ENCODE results near the gene TFDP1.

Gene TFDP1

GRCh38 chr13:113634279-113635047 is 49.9 kb downstream of the TFDP1 start:
- H3K4me3 ChIP-seq (ENCODE audit: low read depth, low read length), result no peak overlapping the region
- no peak for DNase-seq (ENCODE audit: low read depth)
- TF ChIP-seq, protein P1, sequence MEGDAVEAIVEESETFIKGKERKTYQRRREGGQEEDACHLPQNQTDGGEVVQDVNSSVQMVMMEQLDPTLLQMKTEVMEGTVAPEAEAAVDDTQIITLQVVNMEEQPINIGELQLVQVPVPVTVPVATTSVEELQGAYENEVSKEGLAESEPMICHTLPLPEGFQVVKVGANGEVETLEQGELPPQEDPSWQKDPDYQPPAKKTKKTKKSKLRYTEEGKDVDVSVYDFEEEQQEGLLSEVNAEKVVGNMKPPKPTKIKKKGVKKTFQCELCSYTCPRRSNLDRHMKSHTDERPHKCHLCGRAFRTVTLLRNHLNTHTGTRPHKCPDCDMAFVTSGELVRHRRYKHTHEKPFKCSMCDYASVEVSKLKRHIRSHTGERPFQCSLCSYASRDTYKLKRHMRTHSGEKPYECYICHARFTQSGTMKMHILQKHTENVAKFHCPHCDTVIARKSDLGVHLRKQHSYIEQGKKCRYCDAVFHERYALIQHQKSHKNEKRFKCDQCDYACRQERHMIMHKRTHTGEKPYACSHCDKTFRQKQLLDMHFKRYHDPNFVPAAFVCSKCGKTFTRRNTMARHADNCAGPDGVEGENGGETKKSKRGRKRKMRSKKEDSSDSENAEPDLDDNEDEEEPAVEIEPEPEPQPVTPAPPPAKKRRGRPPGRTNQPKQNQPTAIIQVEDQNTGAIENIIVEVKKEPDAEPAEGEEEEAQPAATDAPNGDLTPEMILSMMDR (conservative IDR thresholded peaks at IDR 0.05; ENCODE audit: low read depth, low read length), result no peak

GRCh38 chr13:113635048-113635420 is 50.5 kb downstream of the TFDP1 start:
- TF ChIP-seq, protein P1 (conservative IDR thresholded peaks at IDR 0.05; ENCODE audit: low read depth, low read length), result no peak
- DNase-seq (ENCODE audit: low read depth), result no peak
- H3K4me3 ChIP-seq (ENCODE audit: low read depth, low read length), result no peak overlapping the region

- no peak for DNase-seq (ENCODE audit: low read depth)
- TF ChIP-seq, protein P1 (conservative IDR thresholded peaks at IDR 0.05; ENCODE audit: low read depth, low read length), result no peak
- no peak overlapping the region for H3K4me3 ChIP-seq (ENCODE audit: low read depth, low read length)
Measured at GRCh38 chr13:113635709-113636108, 51.2 kb downstream of the TFDP1 start.

GRCh38 chr13:113636266-113636963 is 51.9 kb downstream of the TFDP1 start:
- TF ChIP-seq, protein P1 (conservative IDR thresholded peaks at IDR 0.05; ENCODE audit: low read depth, low read length), result no peak
- H3K4me3 ChIP-seq (ENCODE audit: low read depth, low read length), result no peak overlapping the region
- no peak for DNase-seq (ENCODE audit: low read depth)

GRCh38 chr13:113637262-113638160 is 53.0 kb downstream of the TFDP1 start:
- DNase-seq (ENCODE audit: low read depth), result no peak
- no peak overlapping the region for H3K4me3 ChIP-seq (ENCODE audit: low read depth, low read length)
- TF ChIP-seq, protein P1 (conservative IDR thresholded peaks at IDR 0.05; ENCODE audit: low read depth, low read length), result no peak

DNA sequence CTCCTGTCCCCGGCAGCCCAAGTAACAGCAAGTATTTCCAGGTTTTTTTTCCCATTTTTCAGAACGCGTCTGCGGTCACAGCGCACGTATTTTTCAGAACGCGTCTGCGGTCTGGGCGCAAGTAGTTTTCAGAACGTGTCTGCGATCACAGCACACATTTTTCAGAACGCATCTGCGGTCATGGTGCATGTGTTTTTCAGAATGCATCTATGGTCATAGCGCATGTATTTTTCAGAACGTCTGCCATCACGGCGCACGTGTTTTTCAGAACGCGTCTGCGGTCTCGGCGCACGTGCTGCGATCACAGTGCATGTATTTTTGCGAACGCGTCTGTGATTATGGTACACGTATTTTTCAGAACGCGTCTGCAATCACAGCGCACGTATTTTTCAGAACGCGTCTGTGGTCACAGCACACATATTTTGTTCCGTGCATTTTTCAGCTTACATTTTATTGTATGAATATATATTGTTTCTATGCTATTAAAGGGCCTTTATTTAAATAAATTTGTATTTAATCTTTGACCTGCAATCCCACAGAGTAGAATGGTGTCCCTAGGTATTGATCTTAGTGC is 53.7 kb downstream of the TFDP1 start:
- H3K4me3 ChIP-seq (ENCODE audit: low read depth, low read length), result no peak overlapping the region
- no peak for DNase-seq (ENCODE audit: low read depth)
- TF ChIP-seq, protein P1 (conservative IDR thresholded peaks at IDR 0.05; ENCODE audit: low read depth, low read length), result no peak

All from choroid plexus epithelial cell (primary cell).